ENCODE results near the gene AP2A1. TPM values are rescaled to one million over a fixed set of nuclear protein-coding genes. Genes with fewer than 3 reads are reported as not detected.

AP2A1 gene
- polyA plus RNA-seq, 2 of the 4 experiments (the other 2 are of a cell fraction) = 36.6 to 58.6 TPM

DNA sequence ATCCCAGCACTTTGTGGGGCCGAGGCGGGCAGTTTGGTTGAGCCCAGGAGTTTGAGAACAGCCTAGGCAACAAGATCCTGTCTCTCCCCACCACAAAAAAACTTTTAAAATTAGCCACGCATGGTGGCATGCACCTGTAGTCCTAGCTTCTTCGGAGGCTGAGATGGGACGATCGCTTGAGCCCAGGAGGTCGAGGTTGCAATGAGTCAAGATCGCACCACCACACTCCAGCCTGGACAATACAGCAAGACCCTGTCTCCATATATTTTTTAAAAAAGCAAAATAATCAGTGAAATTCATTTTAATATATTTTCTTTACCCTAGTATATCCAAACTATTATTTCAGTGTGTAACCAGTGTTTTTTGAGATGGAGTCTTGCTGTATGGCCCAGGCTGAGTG is 8.2 kb downstream of the AP2A1 start:
- ATAC-seq (no peak), DNase-seq (ENCODE audit: low read depth in 1 of 2, low spot score in 1 of 2) (no peak), FAIRE-seq (no peak)
- TF ChIP-seq SMC3 (IDR thresholded peaks at IDR 0.05) = no peak
- no peak for TF ChIP-seq MAZ (IDR thresholded peaks at IDR 0.05; ENCODE audit: borderline replicate concordance, low read depth, low read length)
- no peak for TF ChIP-seq HMGXB4 (CRISPR knock-in tag; IDR thresholded peaks at IDR 0.05; ENCODE audit: borderline replicate concordance)
- TF ChIP-seq KDM5A (IDR thresholded peaks at IDR 0.05) = no peak
- no peak for TF ChIP-seq MAX (IDR thresholded peaks at IDR 0.05)
- TF ChIP-seq POLR2AphosphoS2 (conservative IDR thresholded peaks at IDR 0.05; ENCODE audit: low read length) = no peak
- no peak for TF ChIP-seq HES2 (IDR thresholded peaks at IDR 0.05)
- TF ChIP-seq PBX3 (IDR thresholded peaks at IDR 0.05) = no peak
- TF ChIP-seq FOSL2 (IDR thresholded peaks at IDR 0.05) = no peak
- TF ChIP-seq FOSL2 (CRISPR knock-in tag; IDR thresholded peaks at IDR 0.05) = no peak
- TF ChIP-seq, protein P1, sequence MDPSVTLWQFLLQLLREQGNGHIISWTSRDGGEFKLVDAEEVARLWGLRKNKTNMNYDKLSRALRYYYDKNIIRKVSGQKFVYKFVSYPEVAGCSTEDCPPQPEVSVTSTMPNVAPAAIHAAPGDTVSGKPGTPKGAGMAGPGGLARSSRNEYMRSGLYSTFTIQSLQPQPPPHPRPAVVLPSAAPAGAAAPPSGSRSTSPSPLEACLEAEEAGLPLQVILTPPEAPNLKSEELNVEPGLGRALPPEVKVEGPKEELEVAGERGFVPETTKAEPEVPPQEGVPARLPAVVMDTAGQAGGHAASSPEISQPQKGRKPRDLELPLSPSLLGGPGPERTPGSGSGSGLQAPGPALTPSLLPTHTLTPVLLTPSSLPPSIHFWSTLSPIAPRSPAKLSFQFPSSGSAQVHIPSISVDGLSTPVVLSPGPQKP (IDR thresholded peaks at IDR 0.05; ENCODE audit: low read depth, low read length) = no peak
- TF ChIP-seq RNF2 (IDR thresholded peaks at IDR 0.05; ENCODE audit: borderline replicate concordance, low read depth) = no peak
- no peak for TF ChIP-seq TFCP2L1 (CRISPR knock-in tag; IDR thresholded peaks at IDR 0.05)
- no peak for TF ChIP-seq RCOR1 (IDR thresholded peaks at IDR 0.05; ENCODE audit: low read depth, low read length)
- no peak for TF ChIP-seq HOXB5 (CRISPR knock-in tag; IDR thresholded peaks at IDR 0.05)
- TF ChIP-seq PHF8 (IDR thresholded peaks at IDR 0.05; ENCODE audit: borderline replicate concordance, low read depth) = no peak
- no peak for TF ChIP-seq JUN (IDR thresholded peaks at IDR 0.05)
- no peak for TF ChIP-seq ZC3H11A (IDR thresholded peaks at IDR 0.05)
- H3K9me3 ChIP-seq = no peaks in the 10 kb centered on the region
- WGBS (ENCODE audit: missing lambda C conversion rate) = 98% methylated on average over 8 of the region's 8 CpGs
- ChIA-PET CTCF (interaction anchor here (0.7 kb wide), 1 partner anchor 330 kb away, joined by 4 read pairs; no protein-coding TSS in a partner anchor), POLR2A (no interaction called here)
- no peak overlapping the region for H3K27ac ChIP-seq
- H3K4me1 ChIP-seq = no peaks in the 10 kb centered on the region
- H3K4me3 ChIP-seq = no peak overlapping the region
- no peak overlapping the region for H3K4me2 ChIP-seq

- TF ChIP-seq BHLHE40 (IDR thresholded peaks at IDR 0.05; ENCODE audit: low read depth, low read length) (no peak), USF2 (IDR thresholded peaks at IDR 0.05) (no peak), KDM5A (IDR thresholded peaks at IDR 0.05) (no peak), ESRRA (IDR thresholded peaks at IDR 0.05; ENCODE audit: borderline replicate concordance, low read length) (no peak), HES2 (IDR thresholded peaks at IDR 0.05) (no peak), HDAC2 (IDR thresholded peaks at IDR 0.05) (no peak), SMC3 (IDR thresholded peaks at IDR 0.05) (no peak), GATA3 (IDR thresholded peaks at IDR 0.05; ENCODE audit: borderline replicate concordance) (no peak), RFX5 (IDR thresholded peaks at IDR 0.05) (no peak), NR3C1 (IDR thresholded peaks at IDR 0.05) (no peak), FOSB (CRISPR knock-in tag; IDR thresholded peaks at IDR 0.05) (no peak), CEBPB (IDR thresholded peaks at IDR 0.05) (no peak)
- no peak overlapping the region for H3K4me3 ChIP-seq
- no peaks in the 10 kb centered on the region for H3K4me1 ChIP-seq
- 97% methylated on average over 20 of the region's 20 CpGs for WGBS (ENCODE audit: missing lambda C conversion rate)
- no peak overlapping the region for H3K4me2 ChIP-seq
- DNase-seq (ENCODE audit: low read depth in 1 of 2, low spot score in 1 of 2) (no peak), ATAC-seq (no peak), FAIRE-seq (no peak)
- ChIA-PET CTCF (interaction anchor here (2.1 kb wide), 1 partner anchor 9 kb away, joined by 5 read pairs; the partner anchor contains the start of gene AP2A1), POLR2A (no interaction called here)
- H3K9me3 ChIP-seq = no peaks in the 10 kb centered on the region
- no peak overlapping the region for H3K27ac ChIP-seq
Measured at GRCh38 chr19:49775742-49776370, 9.1 kb downstream of the AP2A1 start.

All from A549 (cell line).